ENCODE measurements around the gene F11R.
A peak's percentile ranks its signal among the peaks of the same experiment; 100 is the strongest.
"Not testable (repeated sequence)": the region's sequence is repeated elsewhere in the genome, so short reads cannot be mapped to it uniquely, and the experiment has no call there.

F11R gene

GRCh38 chr1:160956966-160957365 lies 64.0 kb downstream of the F11R start:
- DNase-seq: no peak

GRCh38 chr1:160954158-160955104 lies 66.5 kb downstream of the F11R start, which contains the start of gene ITLN2:
Gene ITLN2, minus strand, starts transcription at chr1:160954809. Its CDS starts 68 bp downstream, at chr1:160954741.
- DNase-seq: peak; percentile 27

- no peak for DNase-seq
Measured at GRCh38 chr1:160953030-160953429, 67.9 kb downstream of the F11R start.

- no peak for DNase-seq
Measured at GRCh38 chr1:160952129-160952510, 68.8 kb downstream of the F11R start.

- DNase-seq: peak; percentile 83
Measured at GRCh38 chr1:160951443-160952128, 69.4 kb downstream of the F11R start.

- no peak for DNase-seq
Measured at GRCh38 chr1:160950657-160951056, 70.3 kb downstream of the F11R start.

GRCh38 chr1:160949881-160950280 lies 71.1 kb downstream of the F11R start:
- DNase-seq: no peak

GRCh38 chr1:160949216-160949880 lies 71.6 kb downstream of the F11R start:
- DNase-seq: not testable (repeated sequence)

- not testable (repeated sequence) for DNase-seq
Measured at GRCh38 chr1:160947174-160947759, 73.7 kb downstream of the F11R start.

GRCh38 chr1:160945881-160946280 lies 75.1 kb downstream of the F11R start:
- DNase-seq: not testable (repeated sequence)

Measured in eye (tissue), 1 donor.